Suprapubic skin (tissue), 3 donors: ENCODE data around the gene C3orf38.

Source experiments
- CTCF ChIP-seq, 2 donors: fragments of 200-600 bp in 1 of 2; fragments of 450-650 bp in 1 of 2; sonication (generic) in 1 of 2; IDR thresholded peaks; one replicate each; pipeline ENCODE4 v1.5.1; 2016 to 2019; ENCODE audit warnings: antibody characterized with exemption in 2 of 2, mild to moderate bottlenecking in 1 of 2, moderate library complexity in 1 of 2
- POLR2A ChIP-seq, 2 donors: fragments of 450-650 bp; IDR thresholded peaks; one replicate each; pipeline ENCODE4 v1.6.1; 2017; ENCODE audit warnings: antibody characterized with exemption in 2 of 2, mild to moderate bottlenecking in 2 of 2, moderate library complexity in 2 of 2

GRCh38 chr3:88147261-88147660, 2.5 kb upstream of the C3orf38 start:
- TF ChIP-seq POLR2A (IDR thresholded peaks at IDR 0.05) = no peak
- no peak for TF ChIP-seq CTCF (IDR thresholded peaks at IDR 0.05)
